HG03571 (cell line): ENCODE data around the gene MYLK3.

ENCODE experiments used
- ATAC-seq: cut with Tn5 transposase; IDR thresholded peaks from one replicate; pipeline ENCODE4 v1.9.1; 2021; ENCODE audit not compliant: unreplicated experiment

The MYLK3 gene

GRCh38 chr16:46759309-46759708 lies 11.2 kb upstream of the MYLK3 start:
- no peak for ATAC-seq

GRCh38 chr16:46757339-46758050 lies 9.4 kb upstream of the MYLK3 start:
- no peak for ATAC-seq

- ATAC-seq = no peak
Observed at GRCh38 chr16:46756772-46757171, 8.6 kb upstream of the MYLK3 start.

GRCh38 chr16:46753015-46753414 lies 4.9 kb upstream of the MYLK3 start:
- no peak for ATAC-seq

- no peak for ATAC-seq
Observed at GRCh38 chr16:46751381-46751780, 3.2 kb upstream of the MYLK3 start.

- peak; percentile 50 for ATAC-seq
Observed at GRCh38 chr16:46748775-46749705, 896 bp upstream of the MYLK3 start.

GRCh38 chr16:46746821-46747776 lies 1.0 kb downstream of the MYLK3 start:
- ATAC-seq = no peak

GRCh38 chr16:46745617-46746016 lies 2.5 kb downstream of the MYLK3 start:
- ATAC-seq = no peak

GRCh38 chr16:46743232-46743719 lies 4.9 kb downstream of the MYLK3 start:
- ATAC-seq = peak; percentile 56

GRCh38 chr16:46739934-46740333 lies 8.2 kb downstream of the MYLK3 start:
- ATAC-seq = no peak

- no peak for ATAC-seq
Observed at GRCh38 chr16:46737621-46738214, 10.4 kb downstream of the MYLK3 start.

GRCh38 chr16:46736695-46737094 lies 11.4 kb downstream of the MYLK3 start:
- no peak for ATAC-seq

GRCh38 chr16:46733319-46733830 lies 14.8 kb downstream of the MYLK3 start:
- ATAC-seq = no peak

GRCh38 chr16:46732561-46732960 lies 15.6 kb downstream of the MYLK3 start:
- ATAC-seq = no peak

GRCh38 chr16:46731691-46732555 lies 16.2 kb downstream of the MYLK3 start:
- no peak for ATAC-seq

- ATAC-seq = no peak
Observed at GRCh38 chr16:46730801-46731690, 17.1 kb downstream of the MYLK3 start.

GRCh38 chr16:46730126-46730525 lies 18.0 kb downstream of the MYLK3 start:
- ATAC-seq = no peak

- ATAC-seq = no peak
Observed at GRCh38 chr16:46729326-46729995, 18.7 kb downstream of the MYLK3 start.
